H9 (cell line): ENCODE results near the gene CALML4. TPM values are rescaled to one million over a fixed set of nuclear protein-coding genes. Genes with fewer than 3 reads are reported as not detected.

ENCODE experiments used
- DNase-seq: peaks from one replicate; pipeline ENCODE4 v3.0.0-alpha.2; 2017
- H2AFZ ChIP-seq: one replicate; pipeline ENCODE4 v1.6.1; 2013; ENCODE audit warnings: mild to moderate bottlenecking, low read length, control low read depth, moderate library complexity
- H2AK5ac ChIP-seq: 2 replicates; pipeline ENCODE4 v1.6.1; 2013; ENCODE audit warnings: low read length, control low read depth, mixed read lengths; ENCODE audit not compliant: insufficient read length
- H2BK120ac ChIP-seq: one replicate; pipeline ENCODE4 v1.6.1; 2013; ENCODE audit warnings: low read depth, mild to moderate bottlenecking, low read length, control low read depth, inconsistent platforms; ENCODE audit not compliant: poor library complexity, severe bottlenecking
- H2BK12ac ChIP-seq: 2 replicates; pipeline ENCODE4 v1.6.1; 2013; ENCODE audit warnings: low read length, control low read depth, mixed read lengths, low read depth; ENCODE audit not compliant: insufficient read length
- H2BK15ac ChIP-seq: 2 replicates; pipeline ENCODE4 v1.6.1; 2013; ENCODE audit warnings: low read depth, low read length, control low read depth
- H2BK20ac ChIP-seq: one replicate; pipeline ENCODE4 v1.6.1; 2013; ENCODE audit warnings: low read depth, mild to moderate bottlenecking, low read length, control low read depth, inconsistent platforms; ENCODE audit not compliant: poor library complexity, severe bottlenecking
- H2BK5ac ChIP-seq: 2 replicates; pipeline ENCODE4 v1.6.1; 2013; ENCODE audit warnings: low read length, control low read depth, mixed read lengths; ENCODE audit not compliant: insufficient read length
- H3K14ac ChIP-seq: 2 replicates; pipeline ENCODE4 v1.6.1; 2013; ENCODE audit warnings: low read length, control low read depth; ENCODE audit not compliant: insufficient read depth
- H3K18ac ChIP-seq: 2 replicates; pipeline ENCODE4 v1.6.1; 2013; ENCODE audit warnings: low read depth, mild to moderate bottlenecking, mixed read lengths, low read length, control low read depth; ENCODE audit not compliant: insufficient read length
- H3K23ac ChIP-seq: 2 replicates; pipeline ENCODE4 v1.6.1; 2013; ENCODE audit warnings: low read length, control low read depth, mixed read lengths, low read depth; ENCODE audit not compliant: insufficient read length
- H3K23me2 ChIP-seq: 2 replicates; pipeline ENCODE4 v1.6.1; 2013; ENCODE audit warnings: low read depth, mild to moderate bottlenecking, mixed read lengths, low read length, control low read depth; ENCODE audit not compliant: insufficient read length, poor library complexity, severe bottlenecking
- H3K27ac ChIP-seq: 2 replicates; pipeline ENCODE4 v1.5.1; 2013; ENCODE audit warnings: low read length, control low read depth, mixed read lengths, low read depth; ENCODE audit not compliant: insufficient read length
- H3K27me3 ChIP-seq: 2 replicates; pipeline ENCODE4 v1.6.1; 2013; ENCODE audit warnings: low read length, control low read depth, inconsistent platforms; ENCODE audit not compliant: insufficient read depth
- H3K4ac ChIP-seq: 2 replicates; pipeline ENCODE4 v1.6.1; 2013; ENCODE audit warnings: low read depth, mild to moderate bottlenecking, control low read depth, inconsistent platforms, low read length, moderate library complexity
- H3K4me1 ChIP-seq: 2 replicates; pipeline ENCODE4 v1.6.1; 2013; ENCODE audit warnings: low read length, control low read depth, inconsistent platforms; ENCODE audit not compliant: insufficient read depth
- H3K4me2 ChIP-seq: 2 replicates; pipeline ENCODE4 v1.6.1; 2013; ENCODE audit warnings: low read length, control low read depth, mixed read lengths; ENCODE audit not compliant: insufficient read length, insufficient read depth
- H3K56ac ChIP-seq: 2 replicates; pipeline ENCODE4 v1.6.1; 2013; ENCODE audit warnings: low read depth, mild to moderate bottlenecking, mixed read lengths, low read length, control low read depth; ENCODE audit not compliant: insufficient read length
- H3K79me1 ChIP-seq: 2 replicates; pipeline ENCODE4 v1.6.1; 2013; ENCODE audit warnings: low read depth, mild to moderate bottlenecking, moderate library complexity, low read length, control low read depth, inconsistent platforms; ENCODE audit not compliant: insufficient read depth, poor library complexity, severe bottlenecking
- H3K79me2 ChIP-seq: 2 replicates; pipeline ENCODE4 v1.6.1; 2013; ENCODE audit warnings: low read length, control low read depth, inconsistent platforms; ENCODE audit not compliant: insufficient read depth
- H3K9ac ChIP-seq: 2 replicates; pipeline ENCODE4 v1.6.1; 2013; ENCODE audit warnings: low read length, control low read depth, mixed read lengths; ENCODE audit not compliant: insufficient read length; ENCODE audit errors: extremely low read depth
- H3K9me3 ChIP-seq: one replicate; pipeline ENCODE4 v1.6.1; 2013; ENCODE audit warnings: low read depth, low read length, inconsistent platforms; ENCODE audit not compliant: control insufficient read depth
- H3T11ph ChIP-seq: one replicate; pipeline ENCODE4 v1.6.1; 2013; ENCODE audit warnings: mild to moderate bottlenecking, low read length, control low read depth, inconsistent platforms
- H4K20me1 ChIP-seq: one replicate; pipeline ENCODE4 v1.6.1; 2013; ENCODE audit not compliant: control insufficient read depth, insufficient read length, insufficient read depth
- H4K5ac ChIP-seq: 2 replicates; pipeline ENCODE4 v1.6.1; 2013; ENCODE audit warnings: low read depth, mild to moderate bottlenecking, mixed read lengths, low read length, control low read depth; ENCODE audit not compliant: insufficient read length
- H4K8ac ChIP-seq: replicated peaks from 2 replicates; pipeline ENCODE4 v1.6.1; 2013; ENCODE audit warnings: low read length, control low read depth, mixed read lengths, low read depth; ENCODE audit not compliant: insufficient read length
- H4K91ac ChIP-seq: 2 replicates; pipeline ENCODE4 v1.6.1; 2013; ENCODE audit warnings: low read depth, mild to moderate bottlenecking, moderate library complexity, mixed read lengths, low read length, control low read depth; ENCODE audit not compliant: insufficient read length
- H3K27ac Mint-ChIP-seq, 3 experiments: 2 replicates in 2 of 3; 3 replicates in 1 of 3; pipeline ENCODE4 v1.8.0; 2020 to 2021; ENCODE audit warnings: mixed read lengths in 3 of 3, mild to moderate bottlenecking in 1 of 3, moderate library complexity in 1 of 3
- H3K27me3 Mint-ChIP-seq: 2 replicates; pipeline ENCODE4 v1.8.0; 2021; ENCODE audit warnings: low read depth, mild to moderate bottlenecking, moderate library complexity, mixed read lengths
- H3K36me3 Mint-ChIP-seq, 3 experiments: 2 replicates in 2 of 3; 3 replicates in 1 of 3; pipeline ENCODE4 v1.8.0; 2020 to 2021; ENCODE audit warnings: low read depth in 3 of 3, mixed read lengths in 3 of 3; ENCODE audit not compliant: insufficient read depth in 1 of 3
- H3K4me1 Mint-ChIP-seq, 2 experiments: 2 replicates each; pipeline ENCODE4 v1.8.0; 2020; ENCODE audit warnings: mixed read lengths in 2 of 2
- H3K4me3 Mint-ChIP-seq, 2 experiments: 2 replicates in 1 of 2; 3 replicates in 1 of 2; pipeline ENCODE4 v1.8.0; 2020 to 2021; ENCODE audit warnings: mild to moderate bottlenecking in 2 of 2, mixed read lengths in 2 of 2, moderate library complexity in 1 of 2
- H3K9me3 Mint-ChIP-seq, 2 experiments: 2 replicates in 1 of 2; 3 replicates in 1 of 2; pipeline ENCODE4 v1.8.0; 2020; ENCODE audit warnings: mild to moderate bottlenecking in 2 of 2, mixed read lengths in 2 of 2, moderate library complexity in 1 of 2
- CTCF ChIP-seq: fragments of 200-600 bp; sonication (generic); conservative IDR thresholded peaks from 3 replicates; pipeline ENCODE4 v1.8.0; 2021; ENCODE audit warnings: antibody characterized with exemption, mild to moderate bottlenecking
- total RNA-seq: library from RNA; stranded (reverse); gene quantifications from 2 replicates; pipeline ENCODE4 v1.2.1, GENCODE V29; 2021

The CALML4 gene
- total RNA-seq, 1 experiment from 2014 or later, result 11.8 TPM

- Histone ChIP-seq H3K79me1 (no peaks in the 10 kb centered on the region), H3T11ph (no peak overlapping the region), H2BK12ac (no peak overlapping the region), H3K4ac (no peak overlapping the region), H3K9ac (no peak overlapping the region), H2AFZ (no peak overlapping the region), H3K18ac (no peak overlapping the region), H2BK15ac (no peak overlapping the region), H3K9me3 (no peaks in the 10 kb centered on the region), H4K20me1 (no peaks in the 10 kb centered on the region), H3K4me2 (no peak overlapping the region), H3K79me2 (no peaks in the 10 kb centered on the region), H4K91ac (no peak overlapping the region), H2BK120ac (no peak overlapping the region), H3K27me3 (no peaks in the 10 kb centered on the region), H2BK20ac (no peak overlapping the region), H4K5ac (no peak overlapping the region), H3K56ac (no peak overlapping the region), H2BK5ac (no peak overlapping the region), H3K27ac (no peak overlapping the region), H3K23ac (no peak overlapping the region), H4K8ac (no peak overlapping the region), H3K4me1 (no peaks in the 10 kb centered on the region), H3K23me2 (no peaks in the 10 kb centered on the region), H2AK5ac (no peak overlapping the region), H3K14ac (no peak overlapping the region)
- H3K27ac Mint-ChIP-seq, result no peak overlapping the region
- peaks cover 4 to 11% of the 10 kb centered on the region in 2 experiments for H3K4me1 Mint-ChIP-seq
- DNase-seq, result no peak
- no peak overlapping the region for H3K4me3 Mint-ChIP-seq
- peaks cover 5 to 13% (median 10%) of the 10 kb centered on the region in 3 experiments; a peak in 5 of 7 replicates for H3K36me3 Mint-ChIP-seq
- H3K9me3 Mint-ChIP-seq, result no peaks in the 10 kb centered on the region
- TF ChIP-seq CTCF, result no peak
- H3K27me3 Mint-ChIP-seq, result no peaks in the 10 kb centered on the region
Measured at GRCh38 chr15:68145706-68146105, 59.4 kb downstream of the CALML4 start.
